ENCODE data around the gene RAP1GAP2.
A peak's percentile ranks its signal among the peaks of the same experiment; 100 is the strongest.

RAP1GAP2 gene

GRCh38 chr17:2852221-2852620, 56.0 kb downstream of the RAP1GAP2 start:
- POLR2A ChIA-PET = no interaction called here
- CTCF ChIA-PET = no interaction called here
- TF ChIP-seq HDGF (IDR thresholded peaks at IDR 0.05; ENCODE audit: borderline replicate concordance) (no peak), SUZ12 (IDR thresholded peaks at IDR 0.05) (no peak), ZNF384 (IDR thresholded peaks at IDR 0.05) (no peak), TARDBP (IDR thresholded peaks at IDR 0.05) (no peak), FOXK2 (IDR thresholded peaks at IDR 0.05) (no peak), BHLHE40 (IDR thresholded peaks at IDR 0.05; ENCODE audit: borderline replicate concordance) (no peak), SP1 (IDR thresholded peaks at IDR 0.05) (no peak), ARNT (IDR thresholded peaks at IDR 0.05) (no peak)
- DNase-seq (ENCODE audit: extremely low spot score) = no peak

DNA sequence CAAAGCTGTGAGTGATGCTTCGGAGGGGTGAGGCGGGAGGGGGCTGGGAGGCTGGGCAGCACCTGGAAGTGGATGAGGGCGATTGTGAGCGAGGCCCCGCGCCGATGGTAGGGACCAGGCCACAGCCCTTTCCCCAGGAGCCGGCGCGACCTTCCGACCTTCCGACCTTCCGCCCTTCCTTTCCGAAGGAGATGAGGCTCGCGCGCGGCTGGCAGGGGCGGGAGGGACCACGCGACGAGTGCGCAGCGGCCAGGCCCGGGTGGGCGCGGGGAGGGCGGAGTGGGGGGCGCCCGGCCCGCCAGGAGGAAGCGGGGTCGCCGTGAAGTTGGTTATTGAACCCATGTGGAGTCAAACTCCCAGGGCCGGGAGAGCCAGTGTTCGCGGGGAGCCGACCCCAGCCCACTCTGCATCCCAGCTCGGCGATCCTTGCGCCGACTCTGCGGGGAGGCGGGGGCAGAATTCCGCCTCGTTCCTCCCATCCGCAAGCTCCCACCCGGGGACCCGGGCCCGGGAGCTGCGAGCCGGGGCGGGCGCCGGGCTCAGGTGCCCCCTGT, 56.6 kb downstream of the RAP1GAP2 start:
- DNase-seq (ENCODE audit: extremely low spot score) = no peak
- TF ChIP-seq CTBP1 (IDR thresholded peaks at IDR 0.05; ENCODE audit: borderline replicate concordance) (no peak), ZNF384 (IDR thresholded peaks at IDR 0.05) (no peak), SUZ12 (IDR thresholded peaks at IDR 0.05) (no peak), FOXA1 (IDR thresholded peaks at IDR 0.05) (no peak), L3MBTL2 (conservative IDR thresholded peaks at IDR 0.05) (no peak), BHLHE40 (IDR thresholded peaks at IDR 0.05; ENCODE audit: borderline replicate concordance) (no peak), LEF1 (IDR thresholded peaks at IDR 0.05; ENCODE audit: borderline replicate concordance) (no peak), FOXK2 (IDR thresholded peaks at IDR 0.05) (no peak), PKNOX1 (IDR thresholded peaks at IDR 0.05) (no peak), ARNT (IDR thresholded peaks at IDR 0.05) (no peak), HDGF (IDR thresholded peaks at IDR 0.05; ENCODE audit: borderline replicate concordance) (no peak), NFRKB (IDR thresholded peaks at IDR 0.05) (no peak), SP1 (IDR thresholded peaks at IDR 0.05) (no peak), TARDBP (IDR thresholded peaks at IDR 0.05) (no peak)
- ChIA-PET POLR2A (interaction anchor here (1.3 kb wide), 1 partner anchor 36 kb away, joined by 3 read pairs; no protein-coding TSS in a partner anchor), CTCF (no interaction called here)

DNA sequence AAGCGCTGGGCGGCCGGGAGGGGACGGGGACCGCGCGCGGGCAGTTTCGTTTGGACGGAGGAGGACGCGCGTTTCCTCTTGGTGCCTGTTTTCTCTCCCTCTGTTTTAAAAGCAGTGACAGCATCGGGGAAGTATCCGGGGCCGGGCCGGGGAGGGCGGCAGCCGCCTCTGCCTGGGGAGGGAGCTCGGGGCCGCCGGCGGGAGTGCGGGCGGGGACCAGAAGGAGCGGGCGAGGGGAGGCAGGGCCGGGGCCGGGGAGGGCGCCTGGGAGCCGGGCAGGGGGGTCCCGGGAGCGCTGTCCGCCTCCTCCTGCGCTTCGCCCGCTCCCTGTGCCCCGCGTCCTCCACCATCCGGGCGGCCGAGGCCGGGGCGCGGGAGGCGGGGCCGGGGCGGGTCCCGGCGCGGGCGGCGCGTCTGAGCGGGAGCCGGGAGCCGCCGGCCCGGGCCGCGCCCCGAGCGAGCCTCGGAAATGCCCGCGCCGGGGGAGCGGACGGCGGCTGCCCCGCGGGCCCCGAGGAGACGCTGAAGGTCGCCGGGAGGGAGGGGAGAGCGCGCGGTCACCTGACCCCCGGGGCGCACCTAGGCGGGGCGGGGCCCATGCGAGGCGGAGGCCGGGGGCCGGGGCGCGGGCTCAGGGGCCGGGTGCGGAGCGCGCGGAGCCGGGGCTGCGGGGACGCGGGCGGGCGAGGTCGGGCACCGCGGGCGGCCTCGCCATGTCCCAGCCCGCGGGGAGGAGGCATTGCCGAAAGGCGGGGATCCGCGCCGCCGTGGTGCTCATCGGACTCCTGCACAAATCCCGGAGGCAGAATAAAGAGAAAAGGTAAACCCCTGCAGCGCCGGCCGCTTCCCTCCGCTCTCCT, 57.3 kb downstream of the RAP1GAP2 start:
- ChIA-PET POLR2A (interaction anchor here (1.3 kb wide), 1 partner anchor 36 kb away, joined by 3 read pairs; no protein-coding TSS in a partner anchor), CTCF (no interaction called here)
- DNase-seq (ENCODE audit: extremely low spot score) = peak; percentile 54
- TF ChIP-seq LEF1 (IDR thresholded peaks at IDR 0.05; ENCODE audit: borderline replicate concordance) (no peak), SP1 (IDR thresholded peaks at IDR 0.05) (no peak), FOXM1 (IDR thresholded peaks at IDR 0.05; ENCODE audit: borderline replicate concordance) (no peak), CTBP1 (IDR thresholded peaks at IDR 0.05; ENCODE audit: borderline replicate concordance) (no peak), ELF4 (IDR thresholded peaks at IDR 0.05) (no peak), NFRKB (IDR thresholded peaks at IDR 0.05) (no peak), PKNOX1 (IDR thresholded peaks at IDR 0.05) (no peak), HDGF (IDR thresholded peaks at IDR 0.05; ENCODE audit: borderline replicate concordance) (no peak), FOXK2 (IDR thresholded peaks at IDR 0.05) (no peak), ARNT (IDR thresholded peaks at IDR 0.05) (no peak), ZNF384 (IDR thresholded peaks at IDR 0.05) (no peak), TARDBP (IDR thresholded peaks at IDR 0.05) (no peak), BHLHE40 (IDR thresholded peaks at IDR 0.05; ENCODE audit: borderline replicate concordance) (no peak), SUZ12 (IDR thresholded peaks at IDR 0.05) (no peak), L3MBTL2 (conservative IDR thresholded peaks at IDR 0.05) (no peak)

DNA sequence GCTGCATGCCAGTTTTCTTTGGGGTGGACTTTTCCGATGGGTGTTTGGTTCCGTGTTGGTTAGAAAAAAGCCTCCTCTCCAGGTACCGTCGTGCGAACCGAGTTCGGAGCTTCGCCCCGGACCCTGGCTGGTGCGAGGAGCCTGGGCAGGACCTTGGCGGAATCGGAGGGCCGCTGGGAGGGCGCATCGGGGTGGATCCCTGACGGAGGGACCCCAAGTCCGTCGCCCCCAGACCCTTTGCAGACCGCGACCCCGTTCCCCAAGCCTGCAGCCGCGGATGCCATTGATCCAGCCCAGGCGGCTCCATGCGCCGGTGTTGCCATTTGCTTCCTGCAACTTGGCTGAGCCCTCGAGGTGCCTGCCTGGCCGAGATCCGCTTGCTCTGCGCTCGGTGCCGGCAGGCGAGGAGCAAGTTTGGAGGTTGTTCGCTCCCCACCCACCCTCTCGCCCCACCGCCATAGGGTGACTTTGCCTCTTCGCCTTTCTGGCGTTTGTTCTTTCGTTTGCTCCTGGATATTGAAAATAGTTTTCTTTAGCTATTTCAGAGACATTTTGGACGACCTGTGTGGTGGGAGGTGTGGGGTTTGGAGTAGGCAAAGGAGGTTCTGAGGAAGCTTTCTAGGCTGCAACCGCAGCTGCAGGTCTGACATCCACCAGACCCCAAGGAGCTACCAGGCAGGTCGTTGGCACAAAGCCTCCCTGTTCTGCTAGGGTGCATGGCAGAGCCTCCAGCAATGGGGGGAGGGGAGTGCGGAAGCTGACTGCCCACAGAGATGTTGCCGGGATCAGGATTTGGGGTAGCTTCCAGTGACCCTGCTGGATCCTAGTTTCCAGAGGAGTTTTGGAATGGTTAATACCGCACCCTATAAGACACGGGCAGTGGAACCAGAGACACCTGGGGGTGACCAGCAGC, 58.2 kb downstream of the RAP1GAP2 start:
- DNase-seq (ENCODE audit: extremely low spot score) = no peak
- CTCF ChIA-PET = no interaction called here
- TF ChIP-seq CTBP1 (IDR thresholded peaks at IDR 0.05; ENCODE audit: borderline replicate concordance) (no peak), L3MBTL2 (conservative IDR thresholded peaks at IDR 0.05) (peak; percentile 57), HDGF (IDR thresholded peaks at IDR 0.05; ENCODE audit: borderline replicate concordance) (no peak)
- POLR2A ChIA-PET = no interaction called here

DNA sequence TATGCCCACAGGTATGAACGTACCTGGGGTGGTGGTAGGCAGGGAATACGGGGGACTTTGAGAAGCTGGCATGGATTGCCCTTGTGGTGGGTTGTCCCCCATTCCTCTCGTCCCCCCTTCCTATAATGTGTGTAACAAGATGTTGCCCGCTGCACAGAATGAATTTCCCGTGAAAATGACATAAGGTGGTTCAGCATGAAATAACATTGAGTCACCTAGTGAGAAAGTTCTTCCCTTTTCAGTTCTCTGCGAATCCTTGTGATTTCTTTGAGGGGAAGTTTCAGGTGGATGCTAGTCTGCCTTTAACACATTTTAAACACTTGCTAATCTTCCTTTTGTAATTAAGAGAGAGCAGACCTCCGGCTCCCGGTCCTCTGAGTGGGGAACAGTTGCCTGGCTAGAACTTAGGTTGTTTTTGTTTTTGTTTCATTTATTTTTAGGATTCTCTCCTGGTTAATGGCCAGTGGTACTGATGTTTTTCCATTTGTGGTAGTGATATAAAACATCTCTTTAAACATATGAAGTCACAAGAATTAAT, 58.9 kb downstream of the RAP1GAP2 start:
- POLR2A ChIA-PET = no interaction called here
- no peak for DNase-seq (ENCODE audit: extremely low spot score)
- CTCF ChIA-PET = no interaction called here
- no peak for TF ChIP-seq FOXA1 (IDR thresholded peaks at IDR 0.05)

- TF ChIP-seq TARDBP (IDR thresholded peaks at IDR 0.05) (no peak), CTBP1 (IDR thresholded peaks at IDR 0.05; ENCODE audit: borderline replicate concordance) (no peak), FOXM1 (IDR thresholded peaks at IDR 0.05; ENCODE audit: borderline replicate concordance) (no peak)
- POLR2A ChIA-PET = no interaction called here
- CTCF ChIA-PET = no interaction called here
- DNase-seq (ENCODE audit: extremely low spot score) = no peak
Observed at GRCh38 chr17:2856727-2857126, 60.5 kb downstream of the RAP1GAP2 start.

All from HEK293T (cell line).